ENCODE measurements around the gene DNAJA4.

DNA sequence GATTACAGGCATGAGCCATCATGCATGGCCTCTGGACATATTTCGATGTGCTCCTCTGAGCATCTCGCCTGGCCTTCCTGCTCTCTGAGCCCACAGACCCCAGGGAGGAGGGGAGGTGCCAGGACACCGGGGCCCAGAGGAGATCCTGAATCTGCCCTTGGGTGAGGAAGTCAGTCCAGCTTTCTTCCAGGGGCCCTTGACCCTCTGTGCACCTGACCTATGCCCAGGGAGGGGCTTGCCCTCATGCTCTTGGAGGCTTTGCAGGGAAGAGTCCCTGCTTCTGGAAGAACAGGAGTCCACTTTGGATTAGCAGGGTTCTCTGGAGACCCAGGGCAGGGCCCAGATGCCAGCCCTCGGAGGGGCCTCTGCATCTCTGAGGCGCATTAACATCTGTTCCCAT lies 31.4 kb upstream of the DNAJA4 start:
- TF ChIP-seq YY1 (tag by site-specific recombination; IDR thresholded peaks at IDR 0.05) (no peak), ZNF514 (tag by site-specific recombination; IDR thresholded peaks at IDR 0.05) (no peak)

Measured in HEK293 (cell line).